DMS153 treated with DMSO at 0.1 percent for 48 hours (cell line): ENCODE results near the gene NRDE2.
"Not testable (repeated sequence)": the region's sequence is repeated elsewhere in the genome, so short reads cannot be mapped to it uniquely, and the experiment has no call there.

ENCODE experiments used
- DNase-seq: peaks from one replicate; lab custom pipeline; 2025; ENCODE audit not compliant: unreplicated experiment; lab: John Stamatoyannopoulos, UW

The NRDE2 gene

DNA sequence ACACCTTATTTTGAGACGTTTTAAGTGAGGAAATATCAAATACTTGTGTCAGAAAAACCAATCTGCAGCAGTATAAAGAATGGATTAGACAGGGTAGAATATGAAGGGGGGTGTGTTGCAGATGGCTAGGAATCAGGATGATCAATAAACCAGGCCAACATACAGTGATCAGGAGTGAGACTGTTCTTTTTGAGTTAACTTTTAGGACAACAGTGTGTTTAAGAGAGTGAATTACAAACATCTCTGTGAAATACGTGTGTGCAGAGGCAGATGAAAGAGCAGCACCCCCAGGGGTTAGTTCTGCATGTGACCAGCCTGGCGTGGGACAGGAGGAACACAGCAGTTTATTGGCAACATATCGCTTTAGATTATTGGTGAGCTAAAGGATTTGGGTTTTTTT lies 10.6 kb upstream of the NRDE2 start:
- DNase-seq: no peak

DNA sequence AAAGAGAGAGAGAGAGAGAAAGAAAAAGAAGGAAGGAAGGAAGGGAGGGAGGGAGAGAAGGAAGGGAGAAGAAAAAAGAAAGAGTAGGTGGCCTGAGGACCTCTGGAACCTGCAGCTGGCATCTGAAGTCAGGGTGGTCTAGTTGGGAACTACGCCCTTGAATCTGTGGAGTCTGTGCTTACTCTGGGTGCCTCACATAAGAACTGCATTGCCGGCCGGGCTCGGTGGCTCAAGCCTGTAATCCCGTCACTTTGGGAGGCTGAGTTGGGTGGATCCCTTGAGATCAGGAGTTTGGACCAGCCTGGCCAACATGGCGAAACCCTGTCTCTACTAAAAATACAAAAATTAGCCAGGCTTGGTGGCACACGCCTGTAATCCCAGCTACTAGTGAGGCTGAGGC lies 10.0 kb upstream of the NRDE2 start:
- no peak for DNase-seq

DNA sequence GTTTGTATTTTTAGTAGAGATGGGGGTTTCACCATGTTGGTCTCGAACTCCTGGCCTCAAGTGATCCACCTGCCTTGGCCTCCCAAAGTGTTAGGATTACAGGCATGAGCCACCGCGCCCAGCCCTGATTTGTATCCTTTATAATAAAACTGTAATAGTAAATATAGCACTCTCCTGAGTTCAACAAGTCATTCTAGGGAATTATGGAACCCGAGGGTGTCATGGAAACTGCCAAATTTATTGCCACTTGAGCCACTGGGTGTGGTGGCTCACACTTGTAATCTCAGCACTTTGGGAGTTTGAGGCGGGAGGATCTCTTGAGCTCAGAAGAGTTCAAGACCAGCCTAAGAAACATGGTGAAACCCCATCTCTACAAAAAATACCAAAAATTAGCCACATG lies 9.5 kb upstream of the NRDE2 start:
- not testable (repeated sequence) for DNase-seq

DNA sequence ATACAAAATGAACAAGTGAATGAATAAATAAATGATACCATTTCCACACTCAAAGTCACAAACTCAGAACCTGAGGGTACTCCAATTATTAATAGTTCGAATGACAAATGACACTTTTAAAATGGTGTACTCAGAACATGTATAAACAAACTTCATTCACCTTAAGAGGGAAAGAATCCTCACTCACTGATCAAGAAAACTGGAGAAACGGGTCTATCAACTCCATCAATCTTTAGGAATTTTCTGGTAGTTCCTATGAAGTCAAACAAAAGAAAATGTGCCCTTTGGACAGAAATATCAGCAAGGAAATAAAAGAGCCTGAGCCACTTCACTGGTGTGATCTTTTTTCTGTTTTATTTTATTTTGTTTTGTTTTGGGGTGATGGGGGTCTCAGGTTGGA lies 5.2 kb upstream of the NRDE2 start:
- no peak for DNase-seq

DNA sequence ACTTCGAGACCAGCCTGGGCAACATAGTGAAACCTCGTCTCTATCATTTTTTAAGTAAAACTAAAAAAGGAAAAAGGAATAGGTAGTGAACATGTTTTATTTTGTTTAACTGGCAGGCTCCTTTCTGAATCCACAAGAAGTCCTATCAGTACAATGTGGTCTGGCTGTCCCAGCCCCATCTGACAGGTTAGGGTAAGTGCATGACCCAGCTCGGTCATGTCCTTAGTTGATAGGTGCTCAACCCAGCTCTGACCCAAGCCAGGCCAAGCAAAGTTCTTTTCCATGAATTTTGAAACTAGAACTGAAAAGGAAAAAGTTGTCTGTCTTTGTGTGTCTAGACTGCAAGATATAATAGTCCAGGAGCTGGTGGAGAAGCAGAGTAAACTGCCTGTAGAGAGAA lies 4.7 kb upstream of the NRDE2 start:
- no peak for DNase-seq

DNA sequence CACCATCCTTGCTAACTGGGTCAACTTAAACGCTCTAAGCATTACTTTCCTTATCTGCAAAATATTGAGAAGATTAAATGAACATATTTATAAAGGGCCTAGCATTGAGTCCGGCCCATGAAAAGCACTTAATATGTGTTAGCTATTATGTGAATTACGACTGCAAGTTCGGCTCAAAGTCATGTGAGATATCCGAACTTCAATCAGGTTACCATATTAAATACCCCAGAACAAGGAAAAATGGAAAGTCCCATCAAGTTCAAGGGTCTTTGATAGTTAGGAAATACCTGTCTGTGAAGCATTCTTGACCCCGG lies 487 bp upstream of the NRDE2 start:
- DNase-seq: no peak

DNA sequence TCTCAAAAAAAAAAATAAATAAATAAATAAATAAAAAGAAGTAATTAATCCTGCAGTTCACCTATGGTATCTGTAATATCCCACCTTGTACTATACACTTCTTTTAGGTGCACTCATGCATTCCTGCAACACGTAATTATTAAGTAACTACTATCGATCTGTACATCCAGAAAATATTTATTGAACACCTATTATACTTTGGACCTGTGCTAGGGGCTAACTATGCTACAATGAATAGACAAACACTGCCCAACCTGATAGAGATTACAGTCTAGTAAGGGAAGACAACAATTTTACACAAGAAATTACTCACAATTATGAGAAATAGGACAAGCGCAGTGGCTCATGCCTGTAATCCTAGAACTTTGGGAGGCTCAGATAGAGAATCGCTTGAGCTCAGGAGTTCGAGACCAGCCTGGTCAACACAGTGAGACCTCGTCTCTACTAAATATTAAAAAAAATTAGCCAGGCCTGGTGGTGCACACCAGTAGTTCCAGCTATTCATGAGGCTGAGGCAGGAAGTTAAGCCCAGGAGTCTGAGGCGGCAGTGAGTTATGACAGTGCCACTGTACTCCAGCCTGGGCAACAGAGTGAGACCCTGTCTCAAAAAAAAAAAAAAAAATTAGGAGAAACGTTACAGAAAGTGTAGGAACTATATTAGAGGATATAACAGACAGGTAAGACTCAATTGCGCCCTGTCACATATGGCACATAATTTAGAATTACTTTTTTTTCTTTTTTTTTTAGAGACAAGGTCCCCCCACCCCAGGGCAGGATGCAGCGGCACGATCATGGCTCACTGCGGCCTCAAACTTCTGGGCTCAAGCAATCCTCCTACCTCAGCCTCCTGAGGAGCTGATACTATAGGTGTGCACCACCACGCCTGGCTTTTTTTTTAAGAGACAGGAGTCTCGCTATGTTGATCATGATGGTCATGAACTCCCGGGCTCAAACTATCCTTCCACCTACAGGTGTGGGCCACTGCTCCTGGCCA lies 1.2 kb downstream of the NRDE2 start:
- no peak for DNase-seq

DNA sequence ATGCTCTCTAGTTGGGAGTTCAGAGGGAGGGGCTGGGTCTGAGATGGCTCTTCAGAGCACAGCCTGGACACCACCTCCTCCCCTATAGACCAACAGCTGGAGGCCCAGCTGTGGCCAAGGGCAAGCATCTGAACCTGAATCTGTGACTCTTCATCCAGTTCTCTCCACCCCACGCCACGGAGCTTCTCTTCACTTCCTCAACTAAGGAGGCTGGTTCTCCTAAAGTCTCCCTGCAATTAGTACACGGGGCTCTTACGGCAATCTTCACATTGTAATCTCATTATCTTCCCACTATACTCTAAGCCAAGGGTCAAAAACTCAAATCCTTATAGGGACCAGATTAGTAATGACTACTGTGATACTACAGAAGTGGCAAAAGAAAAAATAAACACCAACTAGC lies 9.8 kb downstream of the NRDE2 start:
- DNase-seq: no peak

DNA sequence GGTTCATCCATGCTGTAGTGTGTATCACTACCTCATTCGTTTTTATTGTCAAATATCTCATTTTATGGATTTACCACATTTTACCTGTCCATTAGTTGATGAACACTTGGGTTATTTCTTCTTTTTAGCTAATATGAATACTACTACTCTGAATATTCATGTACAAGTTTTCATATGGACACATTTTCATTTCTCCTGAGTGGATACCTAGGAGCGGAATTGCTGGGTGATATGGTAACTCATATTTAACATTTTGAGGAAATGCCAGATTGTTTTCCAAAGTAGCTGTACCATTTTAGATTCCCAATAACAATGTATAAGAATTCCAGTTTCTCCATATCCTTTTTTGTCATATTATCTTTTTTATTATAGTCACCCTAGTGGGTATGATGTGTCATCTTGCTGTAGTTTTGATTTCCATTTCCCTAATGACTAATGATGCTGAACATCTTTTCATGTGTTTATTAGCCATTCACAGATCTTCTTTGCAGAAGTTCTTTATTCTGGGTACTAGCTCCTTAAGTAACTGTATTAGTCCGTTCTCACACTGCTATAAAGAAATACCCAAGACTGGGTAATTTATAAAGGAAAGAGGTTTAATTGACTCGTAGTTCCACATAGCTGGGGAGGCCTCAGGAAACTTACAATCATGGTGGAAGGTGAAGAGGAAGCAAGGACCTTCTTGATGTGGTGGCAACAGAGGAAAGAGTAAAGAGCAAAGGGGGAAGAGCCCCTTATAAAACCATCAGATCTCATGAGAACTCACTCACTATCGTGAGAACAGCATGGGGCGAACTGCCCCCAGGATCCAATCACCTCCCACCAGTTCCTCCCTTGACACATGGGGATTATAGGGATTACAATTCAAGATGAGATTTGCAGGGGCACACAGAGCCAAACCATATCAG lies 11.9 kb downstream of the NRDE2 start:
- no peak for DNase-seq

DNA sequence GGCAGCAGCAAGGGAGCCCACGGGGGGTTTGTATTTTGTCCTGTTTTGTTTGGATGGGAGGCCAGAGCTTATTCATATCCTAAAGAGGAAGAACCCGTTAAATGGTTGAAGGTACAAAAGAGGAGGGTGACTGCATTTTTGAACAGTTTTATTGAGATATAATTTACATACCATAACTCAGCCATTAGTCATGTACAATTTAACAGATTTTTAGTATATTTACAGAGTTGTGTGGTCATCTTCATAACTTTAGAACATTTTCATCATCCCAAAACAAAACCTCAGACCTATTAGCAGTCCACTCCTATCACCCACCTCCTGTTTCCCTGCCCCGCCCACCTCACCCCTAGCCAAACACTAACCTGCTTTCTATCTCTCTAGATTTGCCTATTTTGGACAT lies 12.6 kb downstream of the NRDE2 start:
- DNase-seq: no peak

DNA sequence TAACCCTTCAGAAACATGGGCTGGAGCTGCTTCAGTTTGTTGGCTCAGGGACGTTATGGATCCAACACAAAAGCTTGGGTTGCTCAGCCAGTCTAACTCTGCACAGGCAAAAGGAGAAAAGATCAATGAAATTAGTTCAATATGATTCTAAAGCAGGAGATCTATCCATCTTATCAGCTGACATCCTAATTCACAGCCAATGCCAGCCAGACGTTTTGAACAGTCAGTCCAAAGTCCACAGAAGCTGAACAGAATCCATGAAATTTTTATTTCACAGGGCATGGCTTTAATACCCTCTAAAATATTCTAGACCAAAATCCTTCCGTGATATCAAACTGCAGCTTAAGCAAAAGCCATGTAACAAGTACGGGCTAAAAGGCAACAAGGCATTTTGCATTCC lies 13.7 kb downstream of the NRDE2 start:
- DNase-seq: no peak

DNA sequence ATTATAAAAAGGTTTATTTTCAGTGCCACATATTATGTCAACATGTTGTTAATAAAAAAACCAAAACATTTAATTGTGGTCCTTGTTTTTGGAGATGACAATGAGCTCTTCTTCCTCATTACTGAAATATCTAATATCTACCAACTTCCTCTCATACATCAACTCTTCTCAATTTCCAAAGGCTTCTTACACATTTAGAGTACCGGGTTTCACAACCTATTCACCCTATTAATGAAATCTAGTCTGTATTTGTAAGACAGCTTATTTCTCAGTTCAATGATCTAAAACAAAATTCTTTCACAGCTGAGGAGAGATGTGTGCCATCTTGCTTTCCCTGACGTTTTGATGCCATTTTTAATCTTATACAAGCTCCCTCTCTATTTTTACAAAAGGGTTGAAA lies 14.5 kb downstream of the NRDE2 start:
- DNase-seq: no peak

DNA sequence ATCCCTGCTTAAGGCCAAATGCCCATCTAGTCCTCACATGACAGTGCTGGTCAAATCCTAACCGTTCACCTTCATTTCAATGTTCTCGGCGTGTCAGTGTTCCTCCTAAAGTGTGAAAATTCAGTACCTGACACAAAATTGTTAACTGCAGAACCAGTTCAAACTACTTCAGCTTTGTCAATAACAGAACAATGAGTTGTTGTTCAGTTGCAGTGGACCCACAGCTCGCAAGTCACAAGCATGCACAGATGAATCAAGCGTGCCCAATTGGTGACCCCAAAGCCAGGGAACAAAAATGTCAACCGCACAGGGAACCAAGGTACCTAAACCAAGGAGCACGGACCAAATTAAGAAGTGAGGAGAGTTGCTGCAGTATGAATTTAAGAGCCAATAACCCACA lies 23.2 kb downstream of the NRDE2 start:
- no peak for DNase-seq

DNA sequence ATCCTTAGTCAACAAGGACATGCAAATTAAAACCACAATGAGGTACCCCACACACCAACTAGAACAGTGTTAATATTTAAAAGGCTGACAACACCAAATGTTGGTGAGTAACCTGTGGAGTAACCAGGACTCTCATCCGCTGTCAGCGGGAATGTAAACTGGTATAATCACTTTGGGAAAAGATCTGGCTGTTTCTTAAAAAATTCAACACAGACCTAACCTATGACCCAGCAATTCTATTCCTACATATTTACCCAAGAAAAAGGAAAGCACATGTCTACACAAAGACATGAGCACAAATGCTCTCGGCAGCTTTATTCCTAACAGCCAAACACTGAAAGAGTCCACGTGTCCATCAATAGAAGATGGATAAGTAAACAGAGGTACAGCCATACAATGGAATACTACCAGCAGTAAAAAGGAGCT lies 26.6 kb downstream of the NRDE2 start:
- peak; percentile 58 for DNase-seq

DNA sequence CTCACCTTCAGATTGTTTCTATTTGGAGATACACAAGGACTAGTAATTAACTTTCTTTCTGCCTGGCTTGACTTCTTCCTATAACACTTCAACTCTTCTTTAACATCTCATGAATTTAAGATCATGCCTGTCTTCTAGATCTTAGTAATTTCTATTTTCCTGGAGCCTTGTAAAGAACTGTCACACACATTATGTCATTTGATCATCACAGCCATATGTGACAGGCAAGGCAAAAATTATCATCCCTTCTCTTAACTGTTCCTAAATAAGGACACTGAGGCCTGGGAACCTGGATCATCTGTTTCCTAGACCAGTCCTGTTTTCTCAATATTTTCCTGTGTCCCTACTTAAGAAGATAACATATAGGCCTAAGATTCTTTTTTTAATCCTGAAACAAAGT lies 27.2 kb downstream of the NRDE2 start:
- DNase-seq: no peak

DNA sequence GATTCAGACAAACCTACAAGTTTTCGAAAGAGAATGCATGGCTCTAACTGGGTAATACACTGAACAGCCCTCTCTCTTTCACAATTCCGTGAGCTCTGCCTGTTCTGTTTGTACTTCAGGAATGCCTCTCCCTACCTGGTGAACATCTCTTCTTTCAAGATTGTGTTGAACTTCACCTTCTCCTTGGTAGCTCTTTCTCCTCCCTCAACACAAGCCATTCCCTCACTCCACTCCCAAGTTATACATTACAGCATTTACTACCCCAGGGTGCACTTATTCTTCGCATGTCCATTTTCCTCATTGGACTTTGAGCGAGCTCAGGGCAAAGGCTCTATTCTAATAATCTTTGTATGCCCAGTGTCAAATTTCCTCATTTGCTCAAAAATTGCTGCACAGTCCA lies 28.3 kb downstream of the NRDE2 start:
- no peak for DNase-seq

DNA sequence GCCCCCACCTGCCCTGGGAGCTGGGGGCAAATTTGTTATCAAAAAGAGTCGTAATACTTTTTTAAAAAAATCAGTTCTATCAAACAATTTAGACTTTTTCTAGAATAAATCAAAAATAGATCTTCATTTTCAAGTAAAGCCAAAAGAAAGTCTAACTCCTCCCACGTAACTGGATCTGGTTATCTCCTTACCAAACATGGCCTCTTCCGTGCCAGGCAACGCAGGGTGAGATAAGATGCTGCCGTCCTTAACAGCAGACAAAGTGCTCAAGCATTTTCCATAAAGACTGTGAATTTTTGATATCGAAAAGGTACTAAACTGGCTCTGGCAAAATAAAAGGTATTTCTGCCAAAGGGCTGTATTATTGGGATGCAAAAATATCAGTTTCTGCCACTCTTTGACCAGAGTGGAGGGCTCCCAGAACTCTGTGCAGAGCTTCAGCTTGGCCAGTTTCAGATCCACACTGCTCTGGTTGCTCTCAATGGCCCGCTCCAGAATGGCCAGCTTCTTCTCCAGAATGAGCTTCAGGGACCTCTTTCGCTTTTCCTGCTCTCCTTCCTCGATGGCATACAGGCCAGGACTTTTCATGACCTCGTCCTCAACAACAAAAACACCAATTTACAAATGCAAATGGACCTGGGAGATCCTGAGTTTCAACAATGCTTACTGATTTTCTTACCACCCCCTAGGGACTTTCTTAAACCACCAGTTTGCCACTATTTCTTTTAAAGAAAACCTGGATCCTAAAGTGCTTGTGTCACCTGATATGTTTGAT lies 29.0 kb downstream of the NRDE2 start:
- no peak for DNase-seq

DNA sequence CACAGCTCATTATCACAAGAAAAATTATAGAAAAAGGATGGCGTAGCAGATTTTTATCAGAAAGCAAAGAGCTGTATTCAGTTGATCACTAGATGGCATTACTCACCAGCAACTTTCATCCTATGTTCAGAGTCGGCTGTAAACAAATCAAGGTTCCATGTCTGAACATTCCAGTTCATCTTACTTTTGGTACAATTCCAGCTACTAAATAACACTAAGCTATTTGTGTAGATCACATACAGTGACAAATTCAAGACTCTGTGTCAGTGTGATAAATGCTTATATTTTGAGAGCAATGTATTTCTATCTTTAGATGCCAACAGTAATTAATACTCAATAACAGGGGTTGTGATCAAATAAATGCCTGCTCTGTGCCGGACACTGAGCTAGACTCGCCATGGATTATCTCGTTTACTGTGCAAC lies 30.1 kb downstream of the NRDE2 start:
- DNase-seq: peak; percentile 37

DNA sequence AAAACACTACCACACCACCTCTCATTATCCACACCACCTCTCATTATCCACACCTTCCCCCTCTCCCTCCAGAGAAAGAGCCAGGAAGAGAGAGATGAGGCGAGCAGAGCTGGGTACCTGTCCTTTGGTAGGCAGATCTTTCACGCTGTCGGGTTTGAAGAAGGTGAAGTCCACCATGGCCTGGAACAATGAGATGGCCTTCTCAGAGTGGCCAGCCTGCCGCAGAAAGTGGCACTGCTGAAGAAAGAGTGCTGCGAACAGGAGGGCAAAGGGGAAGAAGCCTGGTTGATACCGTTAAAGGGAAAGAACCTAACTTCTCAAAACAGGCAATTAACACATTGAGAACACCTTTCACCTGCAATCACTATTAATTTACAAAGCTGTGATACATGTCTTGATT lies 30.6 kb downstream of the NRDE2 start:
- DNase-seq: no peak

DNA sequence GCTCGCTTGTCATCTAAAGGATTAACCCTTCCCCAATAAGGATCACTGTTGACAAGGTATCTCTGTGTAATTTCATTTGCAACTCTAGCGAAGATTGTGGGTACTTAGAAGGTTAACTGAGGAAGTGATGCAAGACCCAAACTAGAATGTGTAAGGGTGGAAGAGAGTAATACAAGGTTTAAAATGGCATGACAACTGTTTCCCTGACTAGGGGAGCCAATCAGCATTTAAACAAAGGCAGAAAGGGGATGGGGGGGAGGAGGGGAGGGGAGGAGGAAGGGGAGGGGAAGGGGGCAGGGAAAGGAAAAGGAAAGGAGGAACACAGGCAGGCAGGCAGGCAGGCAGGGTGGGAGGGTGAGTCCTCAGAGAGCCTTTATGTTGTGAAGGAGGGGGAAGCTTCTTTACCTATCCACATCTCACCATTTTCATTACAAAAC lies 31.1 kb downstream of the NRDE2 start:
- no peak for DNase-seq

DNA sequence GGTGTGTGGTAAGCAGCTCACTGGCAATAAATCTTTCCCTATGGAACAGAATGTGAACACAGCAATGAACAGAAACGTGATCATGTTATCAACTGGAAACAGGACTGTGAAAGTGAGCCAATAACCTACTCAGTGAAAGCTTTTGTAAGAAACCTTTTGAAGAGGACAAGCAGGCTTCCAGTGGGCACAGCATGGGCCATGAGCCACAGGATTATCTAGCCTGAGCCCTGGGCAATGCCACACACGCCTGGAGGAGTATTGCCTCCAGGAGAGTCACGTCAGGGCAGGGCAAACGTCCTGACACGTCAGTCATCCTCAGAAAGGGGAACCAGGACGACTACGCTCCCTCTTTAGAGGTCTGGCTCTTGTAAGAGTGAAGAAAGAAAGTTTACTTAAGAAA lies 32.3 kb downstream of the NRDE2 start:
- no peak for DNase-seq
